Stimulated activated naive CD4-positive, alpha-beta T cell treated with Interleukin-2 at 50 U/mL for 16 hours (primary cell): Measurements from ENCODE around the gene BICRAL.
A peak's percentile ranks its signal among the peaks of the same experiment; 100 is the strongest.
"Not testable (repeated sequence)": the region's sequence is repeated elsewhere in the genome, so short reads cannot be mapped to it uniquely, and the experiment has no call there.

Experiments used
- DNase-seq: peaks from one replicate; lab custom pipeline; 2025; lab: John Stamatoyannopoulos, UW

The BICRAL gene

DNA sequence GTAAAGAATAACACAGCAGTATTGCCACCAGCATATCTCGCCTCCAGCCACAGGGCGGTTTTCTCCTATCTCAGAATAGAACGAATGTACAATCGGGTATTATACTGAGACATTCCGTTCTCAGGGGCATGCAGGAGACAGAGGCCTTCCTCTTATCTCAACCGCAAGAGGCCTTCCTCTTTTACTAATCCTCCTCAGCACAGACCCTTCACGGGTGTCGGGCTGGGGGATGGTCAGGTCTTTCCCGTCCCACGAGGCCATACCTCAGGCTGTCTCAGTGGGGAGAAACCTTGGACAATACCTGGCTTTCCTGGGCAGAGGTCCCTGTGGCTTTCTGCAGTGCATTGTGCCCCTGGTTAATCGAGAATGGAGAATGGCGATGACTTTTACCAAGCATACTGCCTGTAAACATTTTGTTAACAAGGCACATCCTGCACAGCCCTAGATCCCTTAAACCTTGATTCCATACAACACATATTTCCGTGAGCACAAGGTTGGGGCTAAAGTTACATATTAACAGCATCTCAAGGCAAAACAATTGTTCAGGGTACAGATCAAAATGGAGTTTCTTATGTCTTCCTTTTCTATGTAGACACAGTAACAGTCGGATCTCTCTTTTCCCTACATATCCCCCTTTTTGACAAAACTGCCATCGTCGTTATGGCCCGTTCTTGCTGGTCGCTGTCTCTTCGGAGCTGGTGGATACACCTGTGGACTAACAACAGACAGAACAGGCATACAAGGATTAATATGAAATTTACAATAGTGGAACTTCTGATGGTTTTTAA is 112.4 kb downstream of the BICRAL start:
- DNase-seq = not testable (repeated sequence)

DNA sequence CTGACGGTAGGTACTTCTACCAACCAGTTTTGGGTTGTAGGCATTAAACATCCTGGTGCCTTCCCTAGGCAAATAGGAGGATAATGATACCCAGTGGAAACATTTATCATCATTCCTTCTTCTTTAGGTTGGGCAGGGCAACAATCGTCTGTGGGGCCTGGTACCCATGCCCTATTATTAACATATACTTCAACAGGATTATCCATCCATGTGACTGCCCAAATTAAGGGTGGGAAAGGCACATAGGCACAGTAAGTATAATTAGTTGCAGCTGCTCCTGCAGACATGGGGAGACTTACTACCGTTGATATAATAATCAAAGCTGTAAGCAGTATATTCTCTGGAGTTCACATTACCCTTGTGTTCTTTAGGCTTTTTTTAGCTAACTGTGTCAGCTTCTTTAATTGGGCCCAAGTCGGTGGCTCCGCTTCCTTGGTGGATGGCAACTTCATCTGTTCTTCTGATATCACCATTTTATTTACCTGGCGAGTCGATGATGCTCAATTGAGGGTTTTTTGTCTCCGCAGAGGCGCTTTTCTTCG is 114.4 kb downstream of the BICRAL start:
- DNase-seq = no peak

DNA sequence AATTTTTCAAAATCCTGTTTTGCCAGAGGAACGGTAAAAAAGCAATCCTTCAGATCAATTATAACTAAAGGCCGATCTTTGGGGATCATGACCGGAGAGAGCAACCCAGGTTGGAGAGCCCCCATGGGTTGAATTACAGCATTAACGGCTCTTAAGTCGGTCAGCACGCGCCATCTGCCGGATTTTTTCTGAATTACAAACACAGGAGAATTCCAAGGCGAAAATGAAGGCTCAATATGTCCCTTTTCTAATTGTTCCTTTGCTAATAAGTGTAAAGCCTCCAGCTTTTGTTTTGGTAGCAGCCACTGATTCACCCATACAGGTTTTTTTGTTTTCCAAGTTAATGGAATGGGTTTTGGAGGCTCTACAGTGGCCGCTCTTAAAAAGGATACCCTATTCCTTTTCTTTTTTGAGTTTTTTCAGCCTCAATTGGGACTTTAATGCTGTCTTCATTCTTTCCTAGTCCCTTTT is 117.1 kb downstream of the BICRAL start:
- DNase-seq = peak; percentile 44

DNA sequence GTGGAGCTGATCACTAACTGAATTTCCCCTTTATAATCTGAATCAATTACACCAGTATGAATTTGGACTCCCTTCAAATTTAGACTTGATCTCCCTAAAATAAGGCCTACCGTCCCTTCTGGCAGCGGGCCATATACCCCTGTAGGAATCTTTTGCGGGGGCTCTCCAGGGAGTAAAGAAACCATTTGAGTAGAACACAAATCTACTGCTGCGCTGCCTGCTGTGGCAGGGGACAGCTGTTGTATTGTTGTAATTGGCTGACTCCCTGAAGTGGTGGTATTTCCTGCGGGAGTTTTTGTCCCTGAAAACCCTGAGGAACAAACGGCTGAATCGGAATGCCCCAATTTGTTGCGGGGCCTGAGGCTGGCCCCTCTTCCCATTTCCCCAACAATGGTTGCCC is 118.0 kb downstream of the BICRAL start:
- DNase-seq = no peak

DNA sequence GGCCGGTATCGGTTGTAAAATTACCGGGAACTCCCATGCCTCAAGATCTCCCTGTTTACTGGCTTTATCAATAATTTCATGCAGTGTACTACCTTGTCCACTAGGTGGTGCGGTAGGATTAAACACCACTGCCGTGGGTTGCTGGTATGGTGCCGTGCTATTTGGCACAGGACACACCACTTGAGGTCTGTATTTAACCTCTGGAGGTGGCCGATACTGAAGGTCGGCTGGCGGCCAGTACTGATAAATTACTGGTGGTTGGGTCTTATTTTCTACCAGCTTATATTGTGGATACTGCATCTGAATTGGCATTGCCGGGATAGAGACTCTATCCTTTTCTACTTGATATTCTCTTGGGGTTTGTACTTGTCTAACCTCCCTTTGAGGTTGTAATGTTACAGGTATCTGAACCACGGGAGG is 119.7 kb downstream of the BICRAL start:
- DNase-seq = peak; percentile 49

DNA sequence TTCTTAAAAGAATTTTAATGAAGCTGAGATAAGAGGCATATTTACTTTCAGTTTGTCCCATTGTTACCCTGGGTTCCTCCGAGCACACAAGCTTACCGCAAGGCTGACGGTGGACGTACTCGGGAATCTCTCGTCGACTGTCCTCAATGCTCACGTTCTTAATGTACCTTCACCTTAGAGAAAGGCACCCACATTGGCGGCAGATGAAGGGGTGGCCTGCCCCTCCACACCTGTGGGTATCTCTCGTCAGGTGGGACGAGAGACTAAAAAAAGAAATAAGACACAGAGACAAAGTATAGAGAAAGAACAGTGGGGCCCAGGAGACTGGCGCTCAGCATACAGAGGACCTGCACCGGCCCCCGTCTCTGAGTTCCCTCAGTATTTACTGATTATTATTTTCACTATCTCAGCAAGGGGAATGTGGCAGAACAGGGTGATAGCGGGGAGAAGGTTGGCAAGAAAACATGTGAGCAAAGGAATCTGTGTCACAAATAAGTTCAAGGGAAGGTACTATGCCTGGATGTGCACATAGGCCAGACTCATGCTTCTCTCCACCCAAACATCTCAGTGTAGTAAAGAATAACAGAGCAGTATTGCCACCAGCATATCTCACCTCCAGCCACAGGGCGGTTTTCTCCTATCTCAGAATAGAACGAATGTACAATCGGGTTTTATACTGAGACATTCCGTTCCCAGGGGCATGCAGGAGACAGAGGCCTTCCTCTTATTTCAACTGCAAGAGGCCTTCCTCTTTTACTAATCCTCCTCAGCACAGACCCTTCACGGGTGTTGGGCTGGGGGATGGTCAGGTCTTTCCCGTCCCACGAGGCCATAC is 120.8 kb downstream of the BICRAL start:
- DNase-seq = not testable (repeated sequence)

DNA sequence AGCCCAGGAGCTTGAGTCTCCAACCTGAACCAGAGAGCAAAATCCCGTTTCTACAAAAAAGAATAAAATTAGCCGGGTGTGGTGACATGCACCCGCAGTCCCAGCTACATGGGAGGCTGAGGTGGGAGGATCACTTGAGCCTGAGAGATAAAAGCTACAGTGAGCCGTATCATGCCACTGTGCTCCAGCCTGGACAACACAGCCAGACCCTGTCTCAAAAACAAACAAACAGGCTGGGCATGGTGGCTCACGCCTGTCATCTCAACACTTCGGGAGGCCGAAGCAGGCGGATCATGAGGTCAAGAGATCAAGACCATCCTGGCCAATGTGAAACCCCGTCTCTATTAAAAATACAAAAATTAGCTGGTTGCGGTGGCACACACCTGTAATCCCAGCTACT is 122.6 kb downstream of the BICRAL start:
- DNase-seq = no peak

DNA sequence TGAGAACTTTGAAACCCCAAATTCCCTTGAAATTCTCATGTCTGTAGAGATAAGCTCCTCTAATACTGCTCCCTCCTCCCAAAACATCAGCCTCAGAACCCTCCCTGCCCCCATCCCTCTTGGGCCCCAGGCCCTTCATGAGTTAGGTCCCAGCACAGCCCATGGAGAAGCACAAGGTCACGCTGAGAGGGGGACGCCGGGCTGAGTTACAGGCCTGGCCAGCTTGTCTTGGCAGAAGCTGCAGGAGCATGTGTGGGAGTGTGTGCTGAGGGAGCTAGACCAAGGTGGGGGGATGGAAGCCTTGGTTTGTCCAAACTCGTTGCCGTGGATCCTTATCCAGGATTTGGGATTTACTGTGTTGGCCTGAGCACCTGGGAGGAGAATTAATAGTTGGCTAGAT is 125.5 kb downstream of the BICRAL start:
- DNase-seq = no peak

DNA sequence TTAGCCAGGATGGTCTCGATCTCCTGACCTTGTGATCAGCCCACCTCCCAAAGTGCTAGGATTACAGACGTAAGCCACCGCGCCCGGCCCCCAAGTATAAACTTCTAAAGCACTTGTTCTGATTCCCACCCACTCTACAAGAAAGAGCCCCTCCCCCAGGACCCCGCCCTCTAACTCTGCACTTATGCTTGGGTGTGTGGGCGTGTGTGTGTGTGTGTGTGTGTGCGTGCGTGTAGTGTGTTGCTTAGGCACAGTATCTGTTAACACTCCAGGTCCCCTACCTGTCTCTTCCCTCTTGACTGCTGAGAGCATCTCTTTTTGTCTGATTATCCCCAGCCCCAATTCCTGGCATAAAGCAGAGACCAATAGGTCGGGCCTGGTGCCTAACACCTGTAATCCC is 128.0 kb downstream of the BICRAL start:
- DNase-seq = no peak

DNA sequence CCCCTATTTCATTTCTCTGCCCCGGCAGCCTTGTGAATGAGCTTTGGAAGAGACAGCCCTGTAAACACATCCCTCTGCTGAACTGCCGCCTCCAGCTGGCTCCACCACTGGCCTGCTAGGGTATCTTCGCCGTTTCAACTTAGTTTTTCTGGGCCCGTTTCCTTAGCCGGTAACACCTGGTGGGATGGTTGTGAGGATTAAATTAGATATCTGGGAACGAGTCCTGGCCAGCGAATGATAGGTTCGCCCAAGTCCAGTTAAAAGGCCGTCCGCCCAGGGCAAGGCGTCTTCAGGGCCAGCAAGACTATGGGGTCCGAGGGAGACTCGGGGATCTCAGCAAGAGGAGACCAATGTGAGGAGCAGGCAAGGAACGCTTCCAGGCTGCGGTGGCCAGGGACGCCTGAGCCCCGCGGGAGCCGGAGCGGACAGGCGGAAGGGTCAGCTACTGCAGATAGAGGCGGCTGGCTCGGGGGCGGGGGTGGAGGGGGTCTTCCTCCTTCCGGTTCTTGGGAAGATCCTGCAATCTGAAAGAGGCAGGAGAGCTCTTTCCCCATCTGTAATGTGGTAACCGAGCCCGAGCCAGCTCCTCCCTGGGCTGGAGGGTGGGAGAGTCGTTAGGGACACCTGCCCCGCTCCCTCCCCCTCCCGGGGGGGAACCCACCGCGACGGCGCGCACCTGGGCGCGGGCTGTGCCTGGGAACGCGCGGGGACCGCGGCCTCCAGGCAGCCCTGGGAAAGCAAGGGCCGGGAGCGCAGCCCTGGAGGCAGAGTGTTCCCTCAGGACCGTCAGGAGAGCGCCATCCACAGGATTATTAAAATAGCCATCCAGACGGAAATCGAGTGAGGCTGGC is 129.5 kb downstream of the BICRAL start:
- DNase-seq = no peak

DNA sequence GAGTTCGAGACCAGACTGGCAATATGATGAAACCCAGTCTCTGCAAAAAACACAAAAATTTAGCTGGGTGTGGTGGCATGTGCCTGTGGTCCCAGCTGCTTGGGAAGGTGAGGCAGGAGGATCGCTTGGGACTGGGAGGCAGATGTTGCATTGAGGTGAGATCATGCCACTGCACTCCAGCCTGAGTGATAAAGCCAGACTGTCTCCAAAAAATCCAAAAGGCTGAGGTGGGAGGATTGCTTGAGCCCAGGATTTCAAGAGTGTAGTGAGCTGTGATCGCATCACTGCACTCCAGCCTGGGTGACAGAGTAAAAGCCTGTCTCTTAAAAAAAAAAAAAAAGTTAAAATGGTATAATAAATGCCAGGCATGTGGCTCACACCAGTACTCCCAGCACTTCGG is 132.7 kb downstream of the BICRAL start:
- DNase-seq = no peak

DNA sequence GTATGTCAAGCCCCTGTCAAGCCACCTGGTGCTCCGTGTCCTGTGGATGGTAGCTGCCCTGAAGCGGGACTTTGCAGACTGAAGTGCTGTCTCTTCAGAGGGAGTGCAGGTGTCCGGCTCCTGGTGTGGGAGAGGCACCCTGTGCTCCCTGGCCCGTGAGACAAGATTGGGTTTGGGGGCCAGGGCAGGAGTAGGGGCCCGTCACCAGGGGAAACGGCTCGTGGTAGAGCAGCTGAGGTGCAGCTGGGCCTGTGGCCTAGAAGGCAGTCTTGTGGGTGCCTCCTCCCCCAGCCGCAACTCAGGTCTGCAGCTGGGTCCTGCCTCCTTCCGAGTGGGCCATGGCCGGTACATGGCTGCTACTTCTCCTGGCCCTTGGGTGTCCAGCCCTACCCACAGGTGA is 133.9 kb downstream of the BICRAL start, which contains the start of gene PTCRA:
PTCRA (plus strand) TSS at position 322 of the 400 bp plus-strand sequence; CDS start at position 339, 17 bp downstream.
- no peak for DNase-seq

DNA sequence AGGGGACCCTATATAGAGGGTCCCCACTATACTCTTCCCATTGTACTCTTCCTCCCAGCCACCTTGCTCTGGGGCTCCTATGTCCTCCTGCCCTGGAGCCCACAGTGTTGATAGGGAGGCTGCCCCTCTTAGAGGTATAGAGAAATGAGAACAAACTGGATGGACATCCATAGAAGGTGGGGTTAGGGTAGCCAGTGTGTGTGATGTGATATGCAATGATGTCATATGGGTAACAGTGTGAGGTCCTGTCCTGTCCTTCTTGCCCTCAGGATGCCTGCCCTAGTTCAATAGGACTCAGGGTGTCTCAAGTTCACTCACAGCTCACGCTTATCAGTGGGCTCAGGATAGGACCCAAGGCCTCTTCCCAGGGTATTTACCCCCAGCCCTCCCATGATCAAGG is 134.4 kb downstream of the BICRAL start:
- DNase-seq = no peak
